Ectodermal cell (in vitro differentiated cells): Measurements from ENCODE around the gene SPATS2.
A peak's percentile ranks its signal among the peaks of the same experiment; 100 is the strongest.
"Not testable (repeated sequence)": the region's sequence is repeated elsewhere in the genome, so short reads cannot be mapped to it uniquely, and the experiment has no call there.

Experiments used
- H3K27ac ChIP-seq: 2 replicates; pipeline ENCODE4 v1.7.0; 2013; ENCODE audit warnings: mild to moderate bottlenecking, low read depth, low read length; ENCODE audit not compliant: insufficient read depth, poor library complexity, severe bottlenecking
- H3K27me3 ChIP-seq: 2 replicates; pipeline ENCODE4 v1.7.0; 2013; ENCODE audit warnings: mild to moderate bottlenecking, low read length; ENCODE audit not compliant: insufficient read depth, control insufficient read depth, poor library complexity, severe bottlenecking
- H3K36me3 ChIP-seq: one replicate; pipeline ENCODE4 v1.7.0; 2013; ENCODE audit warnings: low read length; ENCODE audit not compliant: control insufficient read depth, insufficient read depth
- H3K4me1 ChIP-seq: one replicate; pipeline ENCODE4 v1.7.0; 2013; ENCODE audit warnings: low read length; ENCODE audit not compliant: control insufficient read depth, insufficient read depth
- H3K4me3 ChIP-seq: 2 replicates; pipeline ENCODE4 v1.7.0; 2013; ENCODE audit warnings: low read depth, low read length, control low read depth; ENCODE audit not compliant: insufficient read depth
- H3K9me3 ChIP-seq: 2 replicates; pipeline ENCODE4 v1.7.0; 2013; ENCODE audit warnings: mild to moderate bottlenecking, low read length, moderate library complexity; ENCODE audit not compliant: control insufficient read depth
- WGBS, 2 experiments: methylation state at CpG; one replicate each; pipeline ENCODE4 v1.1.7; 2013; ENCODE audit warnings: missing lambda C conversion rate in 2 of 2; 5-methylcytosine and 5-hydroxymethylcytosine counted together

Gene SPATS2

DNA sequence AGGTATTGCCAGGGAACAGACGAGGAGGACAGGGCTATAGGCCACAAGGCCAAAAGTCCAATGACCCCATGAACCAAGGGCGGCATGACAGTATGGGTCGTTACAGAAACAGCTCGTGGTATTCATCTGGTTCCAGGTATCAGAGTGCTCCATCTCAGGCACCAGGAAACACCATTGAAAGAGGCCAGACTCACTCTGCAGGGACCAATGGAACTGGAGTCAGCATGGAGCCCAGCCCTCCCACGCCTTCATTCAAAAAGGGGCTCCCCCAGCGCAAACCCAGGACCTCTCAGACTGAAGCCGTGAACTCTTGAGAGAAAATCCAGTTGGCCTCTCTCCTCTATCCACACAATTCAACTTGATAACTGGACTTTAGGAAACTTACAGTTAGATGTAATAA lies 158.7 kb downstream of the SPATS2 start:
- WGBS, 2 experiments = 91 to 96% methylated on average over 7 of the region's 7 CpGs
- Histone ChIP-seq H3K4me3 (no peak overlapping the region), H3K9me3 (no peaks in the 10 kb centered on the region)

DNA sequence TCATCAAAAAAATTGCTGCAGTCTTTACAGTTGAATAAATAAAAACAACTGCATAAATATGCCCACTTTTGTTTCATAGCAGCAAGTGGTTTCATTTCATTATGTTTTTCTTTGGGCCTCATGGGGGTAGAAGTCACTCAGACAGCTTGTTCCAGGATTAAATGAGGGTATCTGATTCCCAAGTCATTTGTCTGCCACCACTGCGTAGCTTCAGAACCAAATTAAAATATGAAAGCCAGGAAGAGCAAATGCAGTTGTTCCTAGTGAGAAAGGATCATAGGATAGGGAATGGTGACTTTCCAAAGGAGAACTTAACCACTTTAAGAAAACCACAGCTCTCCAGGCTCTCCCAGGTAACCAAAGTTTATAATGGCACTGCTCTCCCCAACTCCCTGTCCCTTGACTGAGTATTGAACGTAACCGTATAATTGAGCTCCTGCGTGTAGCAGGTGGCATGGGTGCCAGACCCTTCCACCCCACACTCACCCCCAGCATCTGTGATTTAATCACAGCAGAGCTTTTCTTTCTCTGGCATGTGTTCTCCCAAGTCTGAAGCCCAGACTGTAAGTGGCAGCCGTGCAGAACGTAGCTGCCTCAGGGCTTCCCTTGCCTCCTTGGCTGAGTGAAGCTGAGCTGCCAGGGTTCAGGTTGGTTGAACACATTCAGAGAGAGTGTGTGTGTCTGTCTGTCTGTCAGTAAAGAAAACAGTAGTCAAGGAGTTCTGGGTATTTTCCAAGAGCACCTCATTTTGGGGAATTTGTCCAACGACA lies 160.3 kb downstream of the SPATS2 start:
- H3K9me3 ChIP-seq = no peaks in the 10 kb centered on the region
- 78 to 84% methylated on average over 7 of the region's 7 CpGs for WGBS, 2 experiments
- H3K4me1 ChIP-seq = no peaks in the 10 kb centered on the region
- no peaks in the 10 kb centered on the region for H3K27me3 ChIP-seq
- no peak overlapping the region for H3K27ac ChIP-seq
- no peak overlapping the region for H3K4me3 ChIP-seq
- peaks cover 27% of the 10 kb centered on the region for H3K36me3 ChIP-seq

More for the DNA sequence above, 158.7 kb downstream of the SPATS2 start:
- Histone ChIP-seq H3K4me1 (no peaks in the 10 kb centered on the region), H3K27ac (no peak overlapping the region), H3K27me3 (no peaks in the 10 kb centered on the region), H3K36me3 (peaks cover 29% of the 10 kb centered on the region)

DNA sequence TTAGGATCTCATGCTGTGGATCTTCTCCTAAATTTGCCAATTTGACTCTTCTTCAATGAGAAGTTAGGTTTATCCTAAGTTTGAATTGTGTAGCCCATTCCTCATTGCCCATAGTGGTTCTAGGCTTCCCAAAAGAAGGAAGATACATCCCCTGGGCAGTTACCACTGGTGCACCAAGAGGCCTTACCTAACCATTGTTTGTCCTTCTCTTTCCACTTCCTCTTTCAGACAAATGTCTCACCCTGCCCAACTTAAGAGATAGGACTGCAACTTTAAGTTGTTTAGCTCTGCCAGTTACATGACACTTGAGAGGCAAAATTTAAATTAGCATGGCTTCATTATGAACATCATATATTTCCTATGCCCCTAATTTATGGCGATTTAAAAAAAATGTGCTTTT lies 162.2 kb downstream of the SPATS2 start:
- H3K9me3 ChIP-seq = no peaks in the 10 kb centered on the region
- no peaks in the 10 kb centered on the region for H3K27me3 ChIP-seq
- WGBS, 2 experiments = 100% methylated on average over 1 of the region's 1 CpG
- H3K36me3 ChIP-seq = peaks cover 18% of the 10 kb centered on the region
- H3K27ac ChIP-seq = no peak overlapping the region
- no peak overlapping the region for H3K4me3 ChIP-seq
- no peaks in the 10 kb centered on the region for H3K4me1 ChIP-seq

DNA sequence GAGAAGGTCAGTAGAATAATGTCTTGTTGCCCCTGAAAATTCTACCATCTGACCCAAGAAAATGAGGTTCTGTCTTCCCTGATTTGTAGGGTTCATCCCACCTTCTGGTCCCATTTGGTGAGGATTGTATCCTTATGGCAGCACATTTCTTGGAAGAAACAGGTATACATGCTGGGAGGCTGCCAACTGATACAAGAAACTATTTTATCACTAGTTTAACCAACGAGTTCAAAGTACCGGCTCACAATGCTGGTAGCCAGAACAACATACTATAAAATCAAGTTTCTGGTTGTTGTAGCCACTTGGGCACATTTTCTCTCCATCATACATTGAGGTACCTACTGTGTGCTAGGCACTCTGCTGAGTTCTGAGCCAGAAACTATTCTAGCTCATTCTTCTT lies 164.5 kb downstream of the SPATS2 start:
- no peak overlapping the region for H3K27ac ChIP-seq
- WGBS, 2 experiments = 90 to 95% methylated on average over 2 of the region's 2 CpGs
- no peaks in the 10 kb centered on the region for H3K9me3 ChIP-seq
- H3K4me1 ChIP-seq = no peaks in the 10 kb centered on the region
- peaks cover 5% of the 10 kb centered on the region for H3K36me3 ChIP-seq
- peaks cover 23% of the 10 kb centered on the region for H3K27me3 ChIP-seq
- no peak overlapping the region for H3K4me3 ChIP-seq

DNA sequence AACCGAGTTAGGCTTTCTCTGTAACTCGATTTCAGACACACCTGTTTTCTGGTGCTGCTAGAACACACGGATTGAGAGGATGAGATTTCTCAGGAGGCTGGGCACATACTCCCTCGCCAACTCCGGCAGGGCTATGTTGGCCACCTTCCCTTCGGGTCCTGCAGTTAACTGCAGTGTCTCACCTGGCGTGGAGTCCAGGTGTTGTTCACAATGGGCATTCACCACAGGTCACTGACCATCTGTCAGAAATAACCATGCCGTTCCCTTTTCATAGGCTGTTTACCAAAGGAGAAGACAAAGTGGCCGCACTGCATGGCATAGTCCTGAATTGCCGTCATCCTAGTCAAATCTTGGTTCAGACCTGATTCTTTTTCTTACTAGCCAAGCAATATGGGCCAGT lies 166.1 kb downstream of the SPATS2 start:
- 89 to 93% methylated on average over 10 of the region's 10 CpGs for WGBS, 2 experiments
- H3K27ac ChIP-seq = no peak overlapping the region
- no peak overlapping the region for H3K4me3 ChIP-seq
- peaks cover 12% of the 10 kb centered on the region for H3K4me1 ChIP-seq
- no peaks in the 10 kb centered on the region for H3K9me3 ChIP-seq
- peaks cover 39% of the 10 kb centered on the region for H3K27me3 ChIP-seq
- no peaks in the 10 kb centered on the region for H3K36me3 ChIP-seq

DNA sequence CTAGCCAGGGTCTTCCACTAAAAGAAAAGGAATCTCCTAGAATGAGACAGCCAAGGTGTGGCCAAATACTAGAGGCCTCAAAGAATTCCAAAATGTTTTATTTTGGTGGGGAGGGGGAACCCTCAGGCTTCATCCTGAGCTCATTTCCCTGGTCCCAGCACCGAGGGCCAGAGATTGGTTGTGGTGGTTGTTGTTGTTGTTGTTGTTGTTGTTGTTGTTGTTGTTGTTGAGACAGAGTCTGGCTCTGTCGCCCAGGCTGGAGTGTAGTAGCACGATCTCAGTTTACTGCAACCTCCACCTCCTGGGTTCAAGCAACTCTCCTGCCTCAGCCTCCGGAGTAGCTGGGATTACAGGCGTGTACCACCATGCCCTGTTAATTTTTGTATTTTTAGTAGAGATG lies 166.9 kb downstream of the SPATS2 start:
- not testable (repeated sequence) for H3K4me3 ChIP-seq, H3K27ac ChIP-seq, H3K9me3 ChIP-seq, H3K36me3 ChIP-seq
- WGBS, 2 experiments = 92 to 95% methylated on average over 5 of the region's 5 CpGs
- Histone ChIP-seq H3K27me3 (peaks cover 47% of the 10 kb centered on the region), H3K4me1 (peaks cover 12% of the 10 kb centered on the region)

DNA sequence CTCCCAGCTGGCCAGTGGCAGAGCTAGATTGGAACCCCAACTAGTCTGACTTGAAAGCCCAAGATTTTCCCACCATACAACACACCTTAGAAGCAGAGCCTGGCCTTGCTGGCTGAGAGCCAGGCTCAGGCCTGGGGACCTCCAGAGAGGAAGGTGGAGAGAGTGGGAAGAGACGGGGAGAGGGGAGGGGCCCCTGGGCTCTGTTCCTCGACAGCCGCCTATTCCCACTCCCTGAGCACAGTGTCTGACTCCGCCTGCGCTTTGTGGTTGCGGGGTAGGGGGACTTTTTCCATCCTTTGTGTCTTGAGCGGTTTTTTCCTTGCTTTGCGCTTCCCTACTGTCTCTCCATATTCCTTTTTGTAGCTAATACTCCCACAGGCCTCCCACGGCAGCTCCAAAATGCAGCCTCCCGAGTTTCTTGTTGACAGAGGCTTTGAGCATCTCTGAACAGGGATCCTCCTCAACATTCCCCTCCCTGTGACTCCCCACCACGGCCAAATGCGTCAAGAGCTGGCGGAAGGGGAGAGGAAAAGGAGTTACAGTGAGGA lies 167.5 kb downstream of the SPATS2 start:
- H3K9me3 ChIP-seq = no peaks in the 10 kb centered on the region
- 49% methylated on average over 13 of the region's 13 CpGs for WGBS, 2 experiments
- H3K36me3 ChIP-seq = no peaks in the 10 kb centered on the region
- no peak overlapping the region for H3K4me3 ChIP-seq
- peaks cover 12% of the 10 kb centered on the region for H3K4me1 ChIP-seq
- H3K27me3 ChIP-seq = peaks cover 54% of the 10 kb centered on the region
- H3K27ac ChIP-seq = no peak overlapping the region

DNA sequence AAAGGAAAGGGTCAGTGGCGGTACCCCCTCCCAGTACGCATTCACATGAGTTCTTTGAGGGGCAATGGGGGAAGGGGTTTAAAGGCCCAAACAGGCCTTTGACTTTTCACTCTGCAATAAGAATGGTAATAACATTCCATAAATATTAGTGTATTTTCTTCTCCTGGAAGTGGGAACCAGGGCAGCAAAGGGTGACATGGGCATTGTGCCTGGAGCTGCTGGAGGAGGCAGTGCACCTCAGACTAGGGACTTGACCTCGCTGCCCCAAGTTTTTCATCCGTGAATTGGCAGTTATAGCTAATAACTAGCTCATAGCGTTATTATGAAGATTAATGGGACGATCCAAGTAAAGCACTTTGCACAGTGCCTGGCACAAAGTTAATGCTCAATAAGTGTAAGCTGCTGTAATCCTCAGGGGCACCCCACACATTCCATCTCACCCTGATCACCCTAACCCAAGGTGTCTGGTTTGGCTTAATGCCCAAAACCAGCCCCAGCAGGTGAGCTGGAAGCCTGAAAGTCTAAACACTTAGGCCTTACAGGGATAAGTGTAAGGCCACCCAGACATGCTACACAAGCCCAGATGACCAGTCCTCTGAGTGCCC lies 168.8 kb downstream of the SPATS2 start:
- no peak overlapping the region for H3K4me3 ChIP-seq
- no peaks in the 10 kb centered on the region for H3K9me3 ChIP-seq
- H3K27me3 ChIP-seq = peaks cover 66% of the 10 kb centered on the region
- peaks cover 17% of the 10 kb centered on the region for H3K4me1 ChIP-seq
- H3K27ac ChIP-seq = no peak overlapping the region
- H3K36me3 ChIP-seq = no peaks in the 10 kb centered on the region
- 96 to 99% methylated on average over 6 of the region's 6 CpGs for WGBS, 2 experiments

DNA sequence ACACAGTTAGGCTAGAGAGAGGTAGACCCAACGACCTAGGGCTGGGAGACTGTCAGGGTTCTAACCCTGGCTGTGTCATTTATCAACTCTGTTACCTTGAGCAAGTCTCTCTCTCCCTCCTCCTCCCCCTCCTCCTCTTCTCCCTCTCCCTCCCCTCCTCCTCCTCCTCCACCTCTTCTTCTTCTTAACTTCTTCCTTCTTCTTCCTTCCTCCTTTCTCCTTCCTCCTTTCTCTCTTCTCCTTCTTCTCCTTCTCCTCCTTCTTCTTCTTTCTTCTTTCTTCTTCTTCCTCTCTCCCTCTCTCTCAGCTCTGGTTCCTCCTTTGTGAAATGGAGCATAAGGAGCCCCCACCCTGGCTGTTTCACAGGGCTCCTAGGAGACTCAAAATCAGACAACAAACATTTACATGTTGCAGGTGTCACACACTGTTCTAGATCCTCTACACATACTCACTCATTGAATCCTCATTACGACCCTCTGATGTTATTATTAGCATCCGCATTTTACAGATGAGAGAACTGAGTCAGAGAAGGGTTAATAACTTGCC lies 169.3 kb downstream of the SPATS2 start:
- 64% methylated on average over 3 of the region's 3 CpGs for WGBS, 2 experiments
- H3K4me1 ChIP-seq = peaks cover 17% of the 10 kb centered on the region
- H3K27ac ChIP-seq = no peak overlapping the region
- no peaks in the 10 kb centered on the region for H3K9me3 ChIP-seq
- H3K27me3 ChIP-seq = peaks cover 72% of the 10 kb centered on the region
- no peaks in the 10 kb centered on the region for H3K36me3 ChIP-seq
- H3K4me3 ChIP-seq = no peak overlapping the region

DNA sequence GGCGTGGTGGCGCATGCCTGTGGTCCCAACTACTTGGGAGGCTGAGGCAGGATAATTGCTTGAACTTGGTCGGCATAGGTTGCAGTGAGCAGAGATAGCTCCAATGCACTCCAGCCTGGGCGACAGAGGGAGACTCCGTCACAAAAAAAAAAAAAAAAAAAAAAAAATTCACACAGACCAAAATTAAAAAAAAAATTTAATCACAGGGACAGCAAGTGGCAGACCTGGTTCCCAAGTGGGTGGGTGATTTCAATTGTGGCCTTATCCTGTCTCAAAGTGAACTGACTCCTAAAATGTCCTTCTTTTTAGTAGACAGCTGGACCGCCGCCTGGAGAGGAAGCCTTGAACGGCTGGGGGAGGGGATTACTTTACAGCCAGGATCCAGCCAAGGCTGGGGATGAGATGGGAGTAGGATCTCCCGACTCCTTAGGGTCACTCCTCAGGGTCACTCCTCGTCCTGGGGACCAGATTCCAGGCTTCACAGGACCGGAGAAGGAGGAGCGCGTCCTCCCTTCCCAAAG lies 170.0 kb downstream of the SPATS2 start:
- WGBS, 2 experiments = 22 to 25% methylated on average over 12 to 13 of the region's 13 CpGs
- Histone ChIP-seq H3K4me3 (peak overlapping the region; percentile 25), H3K4me1 (peaks cover 17% of the 10 kb centered on the region), H3K9me3 (no peaks in the 10 kb centered on the region), H3K27ac (no peak overlapping the region), H3K36me3 (no peaks in the 10 kb centered on the region), H3K27me3 (peaks cover 78% of the 10 kb centered on the region)
